SIG-M5 (cell line): Measurements from ENCODE around the gene CDK13.

Source experiments
- DNase-seq: peaks from one replicate; lab custom pipeline; 2025; lab: John Stamatoyannopoulos, UW

CDK13 gene

GRCh38 chr7:40008223-40008815 is 58.3 kb downstream of the CDK13 start:
- DNase-seq = no peak

GRCh38 chr7:40009301-40009700 is 59.2 kb downstream of the CDK13 start:
- no peak for DNase-seq

DNA sequence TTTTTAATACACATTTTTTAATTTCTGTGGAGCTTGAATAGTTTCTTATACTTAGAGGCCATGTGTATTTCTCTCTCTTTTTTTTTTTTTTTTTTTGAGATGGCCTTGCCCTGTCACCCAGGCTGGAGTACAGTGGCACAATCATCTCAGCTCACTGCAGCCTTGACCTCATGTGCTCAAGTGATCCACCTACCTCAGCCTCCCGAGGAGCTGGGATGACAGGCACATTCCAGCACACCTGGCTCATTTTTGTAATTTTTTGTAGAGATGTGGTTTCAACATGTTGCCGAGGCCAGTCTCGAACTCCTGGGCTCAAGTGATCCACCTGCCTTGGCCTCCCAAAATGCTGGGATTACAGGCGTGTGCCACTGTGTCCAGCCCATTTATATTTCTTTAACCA is 64.3 kb downstream of the CDK13 start:
- no peak for DNase-seq

DNA sequence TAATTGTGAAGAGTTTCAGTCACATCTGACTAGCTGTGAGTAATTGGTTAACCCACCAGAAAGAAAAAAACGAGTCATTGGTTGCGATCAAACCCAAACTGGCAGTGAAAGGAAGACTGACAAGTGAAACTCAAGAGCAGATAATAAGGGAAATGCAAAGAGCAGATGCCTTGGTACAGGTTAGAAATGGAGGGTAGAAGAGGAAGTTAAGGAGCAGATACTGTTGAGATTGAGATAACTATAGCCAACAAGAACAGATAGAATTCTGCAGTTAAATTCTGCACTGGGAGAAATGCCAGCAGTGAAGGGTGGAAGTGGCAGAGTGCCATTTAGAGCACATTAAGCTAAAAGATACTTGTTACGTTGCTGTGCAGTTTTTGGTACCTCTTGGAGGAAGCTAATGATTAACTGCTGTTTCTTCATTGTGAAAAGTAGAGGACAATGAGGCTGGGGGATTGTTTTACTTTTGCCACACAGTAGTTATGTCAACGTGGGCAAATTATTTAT is 65.8 kb downstream of the CDK13 start:
- DNase-seq = peak; percentile 7

- no peak for DNase-seq
Measured at GRCh38 chr7:40019558-40019957, 69.5 kb downstream of the CDK13 start.

GRCh38 chr7:40024048-40024447 is 74.0 kb downstream of the CDK13 start:
- DNase-seq = no peak

- no peak for DNase-seq
Measured at GRCh38 chr7:40024841-40025240, 74.8 kb downstream of the CDK13 start.

DNA sequence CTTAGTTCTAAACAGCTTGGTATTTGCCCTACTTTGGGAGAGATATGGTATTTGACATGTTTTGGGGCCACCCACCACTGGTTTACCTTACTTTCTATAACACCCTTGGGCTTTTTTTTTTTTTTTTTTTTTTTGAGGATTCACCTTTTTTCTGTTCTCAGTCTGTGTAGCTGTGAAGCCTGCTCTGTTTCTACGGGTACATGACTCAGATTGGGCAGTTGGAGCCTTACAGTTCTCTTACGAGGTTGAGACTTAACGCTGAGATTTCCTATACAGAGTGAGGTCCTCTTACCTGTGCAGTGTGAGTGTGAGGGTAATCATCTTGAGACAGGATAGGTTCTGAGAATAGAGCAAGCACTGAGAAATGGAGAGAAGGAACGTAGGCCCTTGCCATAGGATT is 77.5 kb downstream of the CDK13 start:
- DNase-seq = no peak

GRCh38 chr7:40033826-40034225 is 83.8 kb downstream of the CDK13 start:
- DNase-seq = no peak

DNA sequence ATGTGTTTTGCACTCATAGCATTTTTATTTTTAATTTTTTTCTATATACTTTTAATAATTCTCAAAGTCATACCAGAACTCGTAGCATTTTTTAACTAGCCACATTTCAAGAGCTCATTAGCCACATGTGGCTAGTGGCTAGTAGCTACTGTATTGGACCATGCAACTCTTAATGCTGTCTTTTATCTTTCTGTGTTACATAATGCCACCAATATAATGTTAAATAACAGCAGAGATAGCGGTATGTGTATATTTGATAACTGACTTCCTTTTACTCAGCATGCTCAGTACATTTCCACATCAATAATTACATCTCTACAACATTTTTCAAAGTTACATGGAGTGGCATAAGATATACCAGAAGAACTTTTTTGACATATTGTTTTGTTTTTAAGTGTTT is 91.4 kb downstream of the CDK13 start:
- no peak for DNase-seq

DNA sequence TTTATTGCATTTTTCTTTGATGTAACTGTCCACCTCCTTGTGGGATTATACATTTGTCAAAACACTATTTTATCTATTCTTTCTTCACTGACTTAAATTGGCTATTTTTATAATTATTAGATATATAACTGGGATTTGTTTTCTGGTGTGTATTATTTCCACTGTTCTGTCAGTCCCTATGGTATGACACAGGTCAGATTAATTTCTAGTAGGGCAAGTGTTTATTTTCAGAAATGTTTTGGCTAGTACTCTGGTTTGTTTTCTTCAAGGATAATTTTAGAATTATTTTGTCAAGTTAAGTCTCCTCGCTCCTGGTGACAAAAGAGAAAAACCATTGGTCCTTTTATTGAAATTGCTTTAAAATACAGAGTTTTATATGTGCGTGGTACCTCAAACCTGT is 93.1 kb downstream of the CDK13 start:
- DNase-seq = no peak

- DNase-seq = no peak
Measured at GRCh38 chr7:40047661-40048060, 97.6 kb downstream of the CDK13 start.

GRCh38 chr7:40057292-40057691 is 107.2 kb downstream of the CDK13 start:
- DNase-seq = no peak

DNA sequence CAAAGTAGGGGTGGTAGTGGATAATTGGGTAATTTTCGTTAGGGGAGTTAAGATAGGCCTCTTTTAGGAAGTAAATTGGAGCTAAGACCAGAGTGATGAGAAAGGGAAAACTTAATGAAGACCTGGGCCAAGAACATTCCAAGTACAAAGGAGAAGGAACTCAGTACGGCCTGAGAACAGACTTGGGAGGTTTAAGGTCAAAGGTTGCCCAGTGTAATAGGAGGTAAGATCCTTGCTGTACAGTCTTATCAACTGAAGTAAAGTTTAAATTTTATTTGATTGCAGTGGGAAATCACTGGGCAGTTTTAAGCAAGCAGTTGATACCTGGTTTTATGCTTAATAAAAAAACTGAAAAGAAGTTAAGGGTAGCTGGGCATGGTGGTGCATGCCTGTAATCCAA is 108.0 kb downstream of the CDK13 start:
- no peak for DNase-seq

- DNase-seq = no peak
Measured at GRCh38 chr7:40058636-40059035, 108.6 kb downstream of the CDK13 start.

- no peak for DNase-seq
Measured at GRCh38 chr7:40059057-40059456, 109.0 kb downstream of the CDK13 start.

DNA sequence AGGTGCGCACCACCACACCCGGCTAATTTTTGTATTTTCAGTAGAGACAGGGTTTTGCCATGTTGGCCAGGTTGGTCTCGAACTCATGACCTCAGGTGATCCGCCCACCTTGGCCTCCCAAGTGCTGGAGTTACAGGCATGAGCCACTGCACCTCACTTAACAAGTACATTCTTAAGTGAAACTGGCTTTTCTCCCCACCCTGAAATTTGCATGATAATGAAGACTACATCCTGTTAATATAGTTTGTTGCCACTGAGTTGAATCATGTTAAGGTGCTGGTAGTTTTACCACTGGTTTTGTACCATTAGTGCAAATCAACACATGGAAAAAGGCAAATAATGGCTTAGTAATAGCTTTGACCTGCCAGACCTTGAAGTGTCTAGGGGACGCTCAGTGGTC is 122.2 kb downstream of the CDK13 start:
- DNase-seq = no peak

DNA sequence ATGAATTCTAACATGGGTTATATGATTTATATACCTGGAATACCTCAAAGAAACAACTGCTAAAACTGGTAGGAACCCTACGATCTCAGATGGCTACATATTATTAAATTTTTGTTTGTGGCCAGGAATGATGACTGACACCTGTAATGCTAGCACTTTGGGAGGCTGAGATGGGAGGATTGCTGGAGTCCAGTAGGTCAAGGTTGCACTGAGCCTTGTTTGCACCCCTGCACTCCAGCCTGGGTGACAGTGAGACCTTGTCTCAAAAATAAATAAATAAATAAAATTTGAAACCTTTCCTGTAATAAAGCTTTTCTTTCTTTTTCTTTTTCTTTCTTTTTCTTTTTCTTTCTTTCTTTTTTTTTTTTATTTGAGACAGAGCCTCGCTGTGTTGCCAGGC is 123.2 kb downstream of the CDK13 start:
- DNase-seq = no peak

DNA sequence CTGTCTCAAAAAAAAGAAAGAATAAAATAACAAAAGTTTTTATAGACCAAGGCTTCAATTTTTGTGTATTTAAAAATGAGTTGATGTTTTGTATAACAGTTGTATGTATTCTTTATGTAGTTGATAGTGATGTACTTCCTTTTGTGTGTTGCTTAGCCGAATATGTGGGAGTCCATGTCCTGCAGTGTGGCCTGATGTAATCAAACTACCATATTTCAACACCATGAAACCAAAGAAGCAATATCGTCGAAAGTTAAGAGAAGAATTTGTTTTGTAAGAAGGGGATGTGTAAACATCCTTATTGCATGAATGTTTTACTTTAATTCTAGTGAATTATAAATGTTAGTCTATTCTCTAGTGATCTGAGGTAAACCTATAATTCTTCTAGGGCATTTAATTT is 127.8 kb downstream of the CDK13 start:
- DNase-seq = peak; percentile 50

DNA sequence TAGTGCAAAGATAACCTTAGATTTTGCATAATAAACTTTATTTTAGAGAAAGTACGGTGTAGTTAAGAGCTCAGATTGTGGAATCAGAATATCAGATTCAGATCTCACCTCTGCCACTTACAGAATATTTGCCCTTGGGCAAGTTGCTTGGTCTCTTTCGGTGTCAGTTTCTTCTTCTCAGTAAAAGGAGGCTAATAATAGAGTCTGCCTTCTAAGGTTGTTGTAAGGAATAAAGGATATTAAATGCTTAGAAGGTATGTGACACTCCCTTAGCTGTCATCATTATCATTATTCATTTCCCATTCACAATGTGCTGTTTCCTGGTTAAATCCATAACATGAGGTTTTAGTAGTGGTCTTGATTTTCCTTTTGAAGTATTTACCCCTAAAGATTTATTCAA is 142.1 kb downstream of the CDK13 start:
- DNase-seq = no peak

DNA sequence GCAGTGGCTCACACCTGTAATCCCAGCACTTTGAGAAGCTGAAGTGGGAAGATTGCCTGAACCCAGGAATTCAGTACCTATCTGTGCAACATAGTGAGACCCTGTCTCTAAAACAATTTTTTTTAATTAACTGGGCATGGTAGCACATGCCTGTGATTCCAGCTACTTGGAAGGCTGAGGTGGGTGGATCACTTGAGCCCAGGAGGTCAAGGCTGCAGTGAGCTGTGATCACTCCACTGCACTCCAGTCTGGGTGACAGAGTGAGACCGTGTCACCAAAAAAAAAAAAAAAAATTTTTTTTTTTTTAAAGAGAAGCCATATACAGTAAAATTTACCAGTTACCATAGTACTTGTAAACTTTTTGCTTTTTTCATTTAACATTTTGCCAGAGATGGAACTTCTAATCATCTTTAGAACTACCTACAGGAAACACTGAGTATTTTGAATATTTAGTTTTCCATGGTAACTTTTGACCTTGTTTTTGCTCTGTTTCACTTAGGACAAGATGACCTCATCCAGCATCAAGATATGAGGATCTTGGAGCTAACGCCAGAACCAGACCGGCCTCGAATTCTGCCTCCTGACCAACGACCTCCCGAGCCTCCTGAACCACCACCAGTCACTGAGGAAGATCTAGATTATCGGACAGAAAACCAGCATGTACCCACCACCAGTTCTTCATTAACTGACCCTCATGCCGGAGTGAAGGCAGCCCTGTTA is 143.7 kb downstream of the CDK13 start:
- DNase-seq = no peak

DNA sequence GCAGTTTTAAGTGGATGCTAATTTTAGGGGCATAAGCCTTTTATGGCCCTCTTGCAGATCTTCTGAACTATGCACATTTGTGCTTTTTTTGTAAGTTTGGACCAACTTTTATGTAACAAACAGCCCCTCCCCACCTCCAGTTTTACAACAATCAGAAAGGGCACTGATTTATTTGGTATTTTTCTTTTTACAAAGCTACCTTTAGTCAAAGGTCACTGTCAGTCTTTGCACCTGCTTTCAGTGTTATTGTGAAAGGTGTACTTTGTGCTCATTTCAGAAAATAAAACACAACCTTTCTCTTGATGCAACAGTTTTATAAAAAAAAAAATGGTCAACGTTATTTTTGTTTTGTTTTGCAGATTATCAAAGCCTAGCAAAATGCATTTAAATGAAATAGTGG is 145.2 kb downstream of the CDK13 start:
- no peak for DNase-seq

GRCh38 chr7:40095695-40096327 is 145.8 kb downstream of the CDK13 start:
- no peak for DNase-seq
